Lung (tissue), 12 donors: ENCODE data around the gene GSE1. TPM values are rescaled to one million over a fixed set of nuclear protein-coding genes. Genes with fewer than 3 reads are reported as not detected.
A peak's percentile ranks its signal among the peaks of the same experiment; 100 is the strongest.

Experiments used
- ATAC-seq: fragments of 200-7000 bp; cut with Tn5 transposase; one replicate; pipeline ENCODE4 v1.9.1; 2020; ENCODE audit warnings: moderate number of reproducible peaks; ENCODE audit not compliant: insufficient read depth, low FRiP score
- DNase-seq, 3 donors: peaks; one replicate each; pipeline ENCODE4 v3.0.0-alpha.2; 2013 to 2017
- H3K27ac ChIP-seq, 2 donors: one replicate each; pipeline ENCODE4 v1.5.1; 2013; ENCODE audit warnings: mild to moderate bottlenecking in 2 of 2, moderate library complexity in 2 of 2, control low read depth in 1 of 2, inconsistent platforms in 1 of 2, low read depth in 1 of 2, low read length in 1 of 2
- H3K27me3 ChIP-seq, 3 donors: one replicate each; pipeline ENCODE4 v1.5.1; 2013; ENCODE audit warnings: low read length in 2 of 3; ENCODE audit not compliant: control insufficient read depth in 3 of 3, insufficient read depth in 3 of 3
- H3K36me3 ChIP-seq, 4 donors: one replicate each; pipeline ENCODE4 v1.5.1; 2013; ENCODE audit warnings: low read length in 4 of 4, mild to moderate bottlenecking in 1 of 4, moderate library complexity in 1 of 4; ENCODE audit not compliant: control insufficient read depth in 4 of 4, insufficient read depth in 4 of 4
- H3K4me1 ChIP-seq, 5 donors: one replicate each; pipeline ENCODE4 v1.5.1; 2013; ENCODE audit warnings: low read length in 5 of 5, mild to moderate bottlenecking in 2 of 5, moderate library complexity in 1 of 5; ENCODE audit not compliant: control insufficient read depth in 5 of 5, insufficient read depth in 5 of 5
- H3K4me3 ChIP-seq: one replicate; pipeline ENCODE4 v1.5.1; 2013; ENCODE audit warnings: mild to moderate bottlenecking, control low read depth, moderate library complexity
- H3K9ac ChIP-seq, 2 donors: one replicate each; pipeline ENCODE4 v1.5.1; 2013; ENCODE audit warnings: low read length in 2 of 2, control low read depth in 1 of 2; ENCODE audit not compliant: insufficient read depth in 1 of 2
- H3K9me3 ChIP-seq, 4 donors: one replicate each; pipeline ENCODE4 v1.5.1; 2013; ENCODE audit warnings: low read length in 3 of 4, mild to moderate bottlenecking in 1 of 4, moderate library complexity in 1 of 4; ENCODE audit not compliant: control insufficient read depth in 4 of 4, insufficient read depth in 3 of 4
- WGBS, 2 donors: extraction: QIAGEN DNeasy Blood & Tissue Kit; methylation state at CpG; one replicate each; pipeline ENCODE4 v1.1.7; 2013; 5-methylcytosine and 5-hydroxymethylcytosine counted together
- polyA plus RNA-seq, 2 donors: library from polyadenylated mRNA; stranded (reverse); fragments of 200-250 nt; gene quantifications; one replicate each; pipeline ENCODE4 v1.2.1, GENCODE V29; 2013
- total RNA-seq, 2 donors: library from RNA; depleted of rRNA in 1 of 2; stranded (reverse); fragments of >200 nt in 1 of 2; gene quantifications; one replicate each; pipeline ENCODE4 v1.2.1, GENCODE V29; 2014 to 2021
- TF ChIP-seq, protein P1 (sequence below): IDR thresholded peaks from 2 replicates; pipeline ENCODE4 v1.5.1; 2012; ENCODE audit warnings: mild to moderate bottlenecking; ENCODE audit errors: control extremely low read depth, extremely low read depth
- donor health status: control.
- donor health status: control.
- donor health status: Bipolar disorder and iron deficiency.
- donor health status: healthy.
- donor health status: DM: yes; HTN: yes; CAD: no.

The GSE1 gene
- total and polyA plus RNA-seq, 4 donors: 21.3 to 122 (median 74.7) TPM

DNA sequence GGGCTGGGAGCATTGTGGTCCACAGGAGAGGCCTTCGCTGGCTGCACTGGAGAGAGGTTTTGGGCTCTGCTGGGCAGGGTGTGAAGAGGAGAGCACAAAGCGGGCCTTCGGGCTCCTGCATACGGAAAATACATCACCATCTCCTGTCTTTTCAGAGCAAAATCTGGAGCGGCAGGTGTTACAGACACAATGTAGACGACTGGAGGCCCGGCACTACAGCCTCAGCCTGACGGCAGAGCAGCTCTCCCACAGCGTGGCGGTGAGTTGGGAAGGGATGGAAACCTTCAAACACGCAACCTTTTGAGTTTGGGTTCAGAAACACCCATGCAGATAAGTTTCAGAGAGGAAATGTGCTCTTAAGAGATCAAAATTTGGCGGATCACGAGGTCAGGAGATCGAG lies 57.7 kb downstream of the GSE1 start:
- H3K36me3 ChIP-seq: peaks cover 20 to 72% (median 58%) of the 10 kb centered on the region in 4 donors
- peaks cover 0 to 15% (median 6%) of the 10 kb centered on the region in 5 donors for H3K4me1 ChIP-seq
- no peaks in the 10 kb centered on the region for H3K9me3 ChIP-seq
- no peak overlapping the region for H3K4me3 ChIP-seq
- WGBS, 2 donors: 96 to 97% methylated on average over 14 of the region's 14 CpGs
- ATAC-seq: no peak
- H3K27ac ChIP-seq: no peak overlapping the region
- TF ChIP-seq, protein P1, sequence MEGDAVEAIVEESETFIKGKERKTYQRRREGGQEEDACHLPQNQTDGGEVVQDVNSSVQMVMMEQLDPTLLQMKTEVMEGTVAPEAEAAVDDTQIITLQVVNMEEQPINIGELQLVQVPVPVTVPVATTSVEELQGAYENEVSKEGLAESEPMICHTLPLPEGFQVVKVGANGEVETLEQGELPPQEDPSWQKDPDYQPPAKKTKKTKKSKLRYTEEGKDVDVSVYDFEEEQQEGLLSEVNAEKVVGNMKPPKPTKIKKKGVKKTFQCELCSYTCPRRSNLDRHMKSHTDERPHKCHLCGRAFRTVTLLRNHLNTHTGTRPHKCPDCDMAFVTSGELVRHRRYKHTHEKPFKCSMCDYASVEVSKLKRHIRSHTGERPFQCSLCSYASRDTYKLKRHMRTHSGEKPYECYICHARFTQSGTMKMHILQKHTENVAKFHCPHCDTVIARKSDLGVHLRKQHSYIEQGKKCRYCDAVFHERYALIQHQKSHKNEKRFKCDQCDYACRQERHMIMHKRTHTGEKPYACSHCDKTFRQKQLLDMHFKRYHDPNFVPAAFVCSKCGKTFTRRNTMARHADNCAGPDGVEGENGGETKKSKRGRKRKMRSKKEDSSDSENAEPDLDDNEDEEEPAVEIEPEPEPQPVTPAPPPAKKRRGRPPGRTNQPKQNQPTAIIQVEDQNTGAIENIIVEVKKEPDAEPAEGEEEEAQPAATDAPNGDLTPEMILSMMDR: no peak
- H3K27me3 ChIP-seq: no peaks in the 10 kb centered on the region
- no peak overlapping the region for H3K9ac ChIP-seq
- no peak for DNase-seq

DNA sequence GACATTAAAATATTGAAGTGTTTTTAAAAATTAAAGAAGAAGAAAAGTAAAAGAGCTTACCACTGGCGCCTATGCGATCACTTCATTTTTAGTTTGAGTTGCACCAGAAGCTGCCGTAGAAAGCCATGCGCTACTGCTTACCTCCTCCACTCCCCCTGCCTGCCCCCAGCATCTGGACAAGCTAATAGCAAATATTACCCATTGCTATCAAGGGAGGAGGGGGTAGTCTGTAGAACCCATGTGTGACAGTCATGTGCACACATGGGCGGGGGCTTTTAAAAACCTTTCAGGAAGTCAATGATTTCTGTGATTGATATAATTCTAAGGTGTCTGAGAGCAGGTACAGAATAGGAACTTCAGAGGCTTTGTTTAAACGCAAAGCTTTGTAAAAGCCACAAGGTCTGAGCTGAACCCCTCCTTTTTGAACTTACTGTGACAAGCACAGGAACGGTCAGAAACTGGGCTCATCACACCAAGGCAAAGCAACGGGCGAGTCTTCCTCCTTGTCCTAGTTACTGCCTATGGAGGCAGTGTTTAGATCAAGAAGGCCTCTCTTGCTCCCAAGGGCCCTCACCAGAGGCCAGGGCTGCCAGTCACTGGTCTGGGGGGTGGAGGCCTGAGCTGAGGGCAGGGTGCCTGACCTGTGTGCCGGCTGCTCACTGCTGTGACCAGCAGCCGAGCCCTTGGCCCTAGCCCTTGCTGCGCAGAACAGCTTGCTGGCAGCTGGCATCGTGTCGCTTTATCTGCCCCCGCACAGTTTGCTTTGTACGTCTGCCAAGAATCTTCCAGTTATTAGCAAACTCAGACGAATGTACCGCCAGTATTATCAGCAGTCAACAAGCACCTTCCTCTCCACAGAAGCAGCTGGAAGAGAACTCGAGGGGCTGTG lies 60.7 kb downstream of the GSE1 start:
- peak overlapping the region in 1 of 2 donors; percentile 52 for H3K27ac ChIP-seq
- no peak overlapping the region for H3K9ac ChIP-seq

DNA sequence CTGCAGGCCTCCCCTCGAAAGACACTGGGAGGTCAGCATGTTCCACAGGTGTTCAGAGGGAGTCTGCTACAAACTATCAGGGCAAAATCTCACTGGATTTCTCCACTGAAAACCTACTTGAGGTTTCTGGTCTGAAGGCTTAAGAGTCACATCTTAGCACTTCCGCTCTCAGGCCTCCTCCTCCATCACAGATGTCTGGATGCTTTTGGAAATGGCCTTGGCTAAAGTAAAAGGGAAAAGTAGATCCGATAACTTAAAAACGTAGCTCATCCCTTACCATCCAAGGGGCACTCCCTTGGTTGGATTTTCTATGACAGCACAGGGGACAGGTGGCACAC lies 61.3 kb downstream of the GSE1 start:
- no peak for DNase-seq
- Histone ChIP-seq H3K36me3 (peaks cover 10 to 58% (median 38%) of the 10 kb centered on the region in 4 donors), H3K27me3 (no peaks in the 10 kb centered on the region), H3K27ac (peak overlapping the region in 1 of 2 donors; percentile 52), H3K4me3 (no peak overlapping the region), H3K9me3 (no peaks in the 10 kb centered on the region), H3K9ac (no peak overlapping the region), H3K4me1 (peaks cover 0 to 15% (median 6%) of the 10 kb centered on the region in 5 donors)
- no peak for ATAC-seq
- 78 to 83% methylated on average over 4 of the region's 4 CpGs for WGBS, 2 donors
- TF ChIP-seq, protein P1: no peak

More for the DNA sequence above, 60.7 kb downstream of the GSE1 start:
- peaks cover 0 to 15% (median 6%) of the 10 kb centered on the region in 5 donors for H3K4me1 ChIP-seq
- TF ChIP-seq, protein P1: no peak
- H3K27me3 ChIP-seq: no peaks in the 10 kb centered on the region
- no peak overlapping the region for H3K4me3 ChIP-seq
- DNase-seq (peak; percentile 77 to 83 (median 79)), ATAC-seq (peak; percentile 63)
- H3K9me3 ChIP-seq: no peaks in the 10 kb centered on the region
- 52 to 68% methylated on average over 19 of the region's 19 CpGs for WGBS, 2 donors
- peaks cover 10 to 64% (median 42%) of the 10 kb centered on the region in 4 donors for H3K36me3 ChIP-seq
